ENCODE measurements around the gene RIMS4.

RIMS4 gene

GRCh38 chr20:44758247-44759101 lies 51.9 kb downstream of the RIMS4 start:
- DNase-seq, result no peak

- DNase-seq, result no peak
Observed at GRCh38 chr20:44756956-44757355, 53.4 kb downstream of the RIMS4 start.

DNA sequence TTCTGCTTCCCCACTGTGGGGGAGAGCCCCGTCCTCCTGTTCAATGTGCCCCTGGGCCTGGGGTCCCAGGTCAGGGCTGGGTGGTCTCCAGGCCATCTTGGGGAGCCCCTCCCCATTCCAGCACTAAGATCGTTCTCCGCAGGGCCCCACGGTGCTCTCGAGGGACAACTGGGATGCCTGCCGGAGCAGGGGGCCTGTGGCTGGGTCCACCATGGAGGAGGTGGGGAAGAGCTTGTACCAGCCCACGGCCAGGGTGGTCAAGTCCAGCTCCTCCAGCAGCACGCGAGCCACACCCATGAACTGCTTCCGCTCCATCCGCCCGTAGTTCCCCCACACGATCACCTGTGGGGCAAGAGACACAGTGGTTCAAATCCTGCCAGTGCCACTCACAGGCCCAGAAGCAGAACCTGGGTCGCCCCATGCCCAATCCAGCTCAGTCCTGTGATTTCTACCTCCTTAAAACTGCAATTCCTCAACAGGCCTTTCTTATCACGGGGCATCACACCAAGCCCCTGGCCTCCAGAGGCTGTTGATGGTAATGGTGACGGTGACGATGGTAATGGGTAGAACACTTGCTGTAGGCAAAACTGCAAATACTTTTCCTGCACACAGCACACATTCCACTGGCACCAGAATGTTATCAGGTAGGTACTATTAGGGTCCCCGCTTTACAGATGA lies 54.2 kb downstream of the RIMS4 start:
- DNase-seq, result no peak

GRCh38 chr20:44754554-44754953 lies 55.8 kb downstream of the RIMS4 start:
- DNase-seq, result no peak

DNA sequence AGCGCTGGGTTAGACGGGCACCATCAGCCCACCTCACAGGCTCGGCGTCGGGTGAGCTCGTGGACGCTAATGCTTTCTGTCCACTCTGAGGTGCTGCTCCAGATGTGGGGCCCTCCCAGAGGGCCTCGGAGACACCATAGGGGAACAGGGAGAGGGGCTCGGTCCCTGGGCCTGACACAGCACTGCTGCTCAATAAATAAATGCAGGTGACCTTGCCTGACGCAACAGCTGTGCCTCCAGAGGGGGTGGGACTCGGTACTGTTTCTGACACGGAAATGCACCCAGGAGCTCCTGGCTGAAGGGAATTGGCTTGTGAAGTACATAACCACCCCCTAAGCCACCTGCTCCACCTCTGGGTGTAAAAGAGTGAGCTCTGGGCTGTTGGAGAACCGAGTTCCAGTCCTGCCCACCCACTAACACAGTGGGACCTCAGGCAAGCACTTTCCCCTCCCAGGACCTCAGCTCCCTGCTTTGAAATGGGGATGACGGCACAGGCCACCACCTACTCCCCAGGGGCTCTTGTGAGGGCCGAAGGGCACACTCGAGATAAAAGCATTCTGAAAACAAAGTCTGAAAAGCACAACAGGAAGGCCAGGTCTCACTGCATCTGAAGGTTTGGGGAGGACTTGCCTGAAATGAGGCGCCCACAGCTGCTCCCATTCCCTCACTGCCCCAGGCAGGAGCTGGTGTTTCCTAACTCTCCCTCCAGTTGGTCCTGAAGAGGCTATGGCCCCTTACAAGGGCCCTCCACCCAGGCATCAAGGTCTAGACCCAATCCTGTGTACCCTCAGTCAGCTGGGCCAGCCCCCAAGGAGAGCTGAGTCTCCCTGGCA lies 58.0 kb downstream of the RIMS4 start:
- no peak for DNase-seq

DNA sequence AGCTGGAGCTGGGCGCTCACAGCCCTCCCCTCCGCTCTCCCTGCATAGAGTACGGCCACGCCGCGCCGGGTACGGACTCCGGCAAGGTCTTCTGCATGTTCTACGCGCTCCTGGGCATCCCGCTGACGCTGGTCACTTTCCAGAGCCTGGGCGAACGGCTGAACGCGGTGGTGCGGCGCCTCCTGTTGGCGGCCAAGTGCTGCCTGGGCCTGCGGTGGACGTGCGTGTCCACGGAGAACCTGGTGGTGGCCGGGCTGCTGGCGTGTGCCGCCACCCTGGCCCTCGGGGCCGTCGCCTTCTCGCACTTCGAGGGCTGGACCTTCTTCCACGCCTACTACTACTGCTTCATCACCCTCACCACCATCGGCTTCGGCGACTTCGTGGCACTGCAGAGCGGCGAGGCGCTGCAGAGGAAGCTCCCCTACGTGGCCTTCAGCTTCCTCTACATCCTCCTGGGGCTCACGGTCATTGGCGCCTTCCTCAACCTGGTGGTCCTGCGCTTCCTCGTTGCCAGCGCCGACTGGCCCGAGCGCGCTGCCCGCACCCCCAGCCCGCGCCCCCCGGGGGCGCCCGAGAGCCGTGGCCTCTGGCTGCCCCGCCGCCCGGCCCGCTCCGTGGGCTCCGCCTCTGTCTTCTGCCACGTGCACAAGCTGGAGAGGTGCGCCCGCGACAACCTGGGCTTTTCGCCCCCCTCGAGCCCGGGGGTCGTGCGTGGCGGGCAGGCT lies 60.1 kb downstream of the RIMS4 start:
- DNase-seq, result no peak

DNA sequence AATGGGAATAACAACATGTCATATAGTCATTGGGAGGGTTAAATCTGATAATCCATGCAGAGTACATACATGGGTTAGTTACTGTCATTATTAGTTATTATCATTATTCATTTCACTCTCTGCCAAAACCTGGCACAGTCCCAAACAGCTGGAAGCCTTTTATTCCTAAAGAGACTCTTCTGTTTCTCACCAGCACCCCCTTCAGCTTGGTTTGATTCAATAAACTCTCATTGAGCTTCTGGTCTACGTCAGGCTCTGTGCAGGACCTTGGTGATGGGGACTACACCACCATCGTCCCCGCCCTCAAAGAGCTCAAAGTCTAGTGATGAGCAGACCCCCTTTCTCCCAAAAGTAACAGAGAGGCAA lies 62.4 kb downstream of the RIMS4 start:
- DNase-seq, result no peak

- peak; percentile 60 to 77 for DNase-seq
Observed at GRCh38 chr20:44747166-44748004, 63.0 kb downstream of the RIMS4 start.

- peak in 1 of 2 experiments; percentile 33 for DNase-seq
Observed at GRCh38 chr20:44746367-44747165, 63.8 kb downstream of the RIMS4 start.

DNA sequence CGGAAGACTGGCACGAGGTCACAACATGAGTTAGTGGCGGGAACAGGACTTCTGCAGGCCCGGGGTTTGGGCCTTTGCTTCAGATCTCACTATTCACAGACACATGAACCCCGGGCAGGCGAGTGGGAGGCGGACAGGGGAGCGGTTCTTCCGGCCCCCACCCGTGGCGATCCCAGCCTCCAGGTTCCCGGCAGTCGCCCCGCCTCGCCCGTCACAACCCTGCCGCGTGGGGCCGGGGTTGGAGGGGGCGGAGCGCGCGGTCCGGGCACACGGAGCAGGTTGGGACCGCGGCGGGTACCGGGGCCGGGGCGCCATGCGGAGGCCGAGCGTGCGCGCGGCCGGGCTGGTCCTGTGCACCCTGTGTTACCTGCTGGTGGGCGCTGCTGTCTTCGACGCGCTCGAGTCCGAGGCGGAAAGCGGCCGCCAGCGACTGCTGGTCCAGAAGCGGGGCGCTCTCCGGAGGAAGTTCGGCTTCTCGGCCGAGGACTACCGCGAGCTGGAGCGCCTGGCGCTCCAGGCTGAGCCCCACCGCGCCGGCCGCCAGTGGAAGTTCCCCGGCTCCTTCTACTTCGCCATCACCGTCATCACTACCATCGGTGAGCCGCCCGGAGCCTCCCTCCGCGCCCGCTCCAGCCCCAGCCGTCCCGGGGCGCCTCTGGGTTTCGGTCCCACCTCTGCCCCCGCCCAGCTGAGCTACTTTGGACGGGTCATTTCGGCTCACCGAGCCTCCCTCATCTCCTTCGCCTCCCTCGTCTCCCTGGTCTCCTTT lies 64.6 kb downstream of the RIMS4 start, which contains the start of gene KCNK15:
KCNK15 (plus strand) TSS at position 268 of the 769 bp plus-strand sequence; CDS start at position 314, 46 bp downstream.
- no peak for DNase-seq

DNA sequence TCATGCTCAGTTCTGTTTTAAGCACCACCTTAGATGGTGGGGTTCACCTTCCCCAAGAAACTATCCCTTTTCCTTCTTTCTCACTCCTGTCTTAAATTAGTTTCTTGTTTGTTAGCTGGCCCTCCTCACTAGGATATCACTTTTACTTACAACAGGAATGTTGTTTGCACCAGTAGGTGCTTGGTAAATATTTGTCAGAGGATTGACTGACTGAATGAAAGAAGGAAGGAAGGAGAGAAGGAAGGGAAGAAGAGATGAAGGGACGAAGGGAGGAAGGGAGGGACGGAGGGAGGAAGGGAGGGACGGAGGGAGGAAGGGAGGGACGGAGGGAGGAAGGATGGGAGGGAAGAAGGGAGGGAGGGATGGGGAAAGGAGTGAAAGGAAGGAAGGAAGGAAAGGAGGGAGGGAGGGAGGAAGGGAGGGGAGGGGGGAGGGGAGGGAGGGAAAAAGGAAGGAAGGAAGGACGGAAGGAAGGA lies 65.2 kb downstream of the RIMS4 start:
- no peak for DNase-seq

- no peak for DNase-seq
Observed at GRCh38 chr20:44743916-44744655, 66.3 kb downstream of the RIMS4 start.

DNA sequence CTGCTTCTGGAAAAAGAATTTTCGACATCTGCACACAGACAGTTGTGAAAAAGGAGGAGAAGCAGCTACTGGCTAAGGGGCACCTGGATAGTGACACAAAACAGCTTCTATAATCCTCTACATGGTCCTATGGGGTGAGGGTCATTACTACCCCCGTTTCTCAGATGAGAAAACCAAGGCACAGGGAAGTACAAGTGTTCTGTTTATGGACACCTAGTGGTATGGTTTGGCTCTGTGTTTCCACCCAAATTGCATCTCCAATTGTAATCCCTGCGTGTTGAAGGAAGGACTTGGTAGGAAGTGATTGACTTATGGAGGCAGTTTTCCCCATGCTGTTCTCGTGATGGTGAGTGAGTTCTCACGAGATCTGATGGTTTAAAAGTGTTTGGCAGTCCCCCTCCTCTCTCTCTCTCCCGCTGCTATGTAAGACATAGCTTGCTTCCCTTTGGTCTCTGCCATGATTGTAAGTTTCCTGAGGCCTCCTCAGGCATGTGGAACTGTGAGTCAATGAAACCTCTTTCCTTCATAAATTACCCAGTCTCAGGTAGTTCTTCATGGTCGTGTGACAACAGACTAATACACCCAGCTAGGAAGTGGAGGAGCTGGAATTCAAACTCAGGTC lies 67.2 kb downstream of the RIMS4 start:
- no peak for DNase-seq

DNA sequence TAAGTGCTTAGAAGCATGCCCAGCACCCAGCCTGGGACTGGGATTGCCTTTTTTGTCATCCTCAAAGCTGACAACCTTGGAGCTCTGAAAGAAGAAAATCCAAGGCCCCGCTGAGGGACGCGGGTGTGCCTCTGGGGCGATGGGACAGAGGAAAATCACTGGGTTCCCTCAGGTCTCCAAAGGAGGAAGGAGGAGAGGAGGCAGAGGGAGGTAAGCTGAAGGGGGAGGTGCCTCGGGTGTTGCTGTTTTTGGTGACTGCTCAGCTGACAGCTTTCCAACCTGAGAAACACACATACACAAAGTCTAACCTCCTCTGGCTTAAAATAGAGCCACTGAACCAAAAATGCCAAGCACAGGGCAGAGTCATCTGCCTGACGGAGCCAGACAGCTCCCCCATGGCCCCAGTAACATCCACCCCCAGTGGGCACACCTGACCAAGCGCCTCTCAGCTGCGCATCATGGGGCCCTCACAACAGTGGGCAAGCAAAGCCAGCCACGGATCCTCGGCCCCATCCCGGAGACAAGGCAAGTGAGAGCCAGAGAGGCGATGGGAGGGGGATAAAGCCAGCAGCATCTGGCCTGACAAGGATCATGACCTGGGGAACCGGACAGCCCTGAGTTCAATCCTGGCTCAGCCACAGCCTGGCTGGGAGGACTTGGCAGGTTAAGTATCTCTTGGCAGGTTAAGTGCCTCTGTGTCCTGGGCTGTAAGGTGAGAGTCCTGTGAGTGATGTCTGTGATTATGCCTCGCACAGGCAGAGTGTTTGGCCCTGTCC lies 67.9 kb downstream of the RIMS4 start:
- DNase-seq, result no peak

DNA sequence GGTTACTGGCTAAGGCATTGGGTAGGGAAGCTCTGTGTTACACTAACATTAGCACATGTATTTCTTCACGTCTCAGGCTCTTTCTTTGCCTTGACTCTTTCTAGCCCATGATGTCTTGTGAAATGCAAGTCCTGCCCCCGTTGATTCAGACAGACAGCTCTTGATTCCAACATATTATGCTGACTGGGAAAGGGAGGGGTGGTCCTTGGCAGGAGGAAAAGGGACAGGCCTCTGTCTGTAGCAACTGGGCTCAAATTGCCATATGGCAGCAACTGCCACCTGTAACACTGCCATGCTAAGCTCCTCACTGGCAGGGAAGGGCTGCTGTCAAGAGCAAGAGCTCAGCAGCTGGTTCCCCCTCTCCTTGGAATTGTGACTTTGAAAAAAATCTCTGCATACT lies 70.4 kb downstream of the RIMS4 start:
- DNase-seq, result no peak

- DNase-seq, result peak; percentile 9 to 19
Observed at GRCh38 chr20:44738813-44739477, 71.4 kb downstream of the RIMS4 start.

DNA sequence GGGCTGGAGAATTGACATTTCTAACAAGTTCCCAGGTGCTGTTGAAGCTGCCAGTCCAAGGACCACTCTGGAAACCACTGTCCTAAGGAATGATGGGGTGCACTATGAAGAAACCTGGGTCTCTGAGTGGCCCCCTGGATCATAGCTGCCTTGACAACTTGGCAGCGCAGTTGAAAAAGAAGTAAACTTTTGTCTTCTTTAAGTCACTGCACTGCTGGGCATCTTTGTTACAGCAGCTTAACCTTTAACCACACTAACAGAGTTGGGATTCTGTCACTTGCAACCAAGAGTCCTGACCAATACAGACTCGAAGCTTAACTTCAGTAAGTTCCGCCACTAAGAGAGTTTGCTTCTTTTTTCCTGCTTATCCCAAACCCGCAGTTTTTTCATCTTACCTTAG lies 73.2 kb downstream of the RIMS4 start:
- no peak for DNase-seq

Data from NCI-H187 (cell line).